KMS-11 (cell line): ENCODE data around the gene XIRP1.

Experiments used
- H2AFZ ChIP-seq: fragments of 200-600 bp; sonication (generic); 2 replicates; pipeline ENCODE4 v1.6.1; 2016; ENCODE audit warnings: antibody characterized with exemption, mixed run types, low read depth
- H3K27ac ChIP-seq: fragments of 200-600 bp; sonication (generic); 2 replicates; pipeline ENCODE4 v1.6.1; 2016; ENCODE audit warnings: mild to moderate bottlenecking, mixed run types
- H3K27me3 ChIP-seq: fragments of 200-600 bp; sonication (generic); 2 replicates; pipeline ENCODE4 v1.6.1; 2017; ENCODE audit warnings: mild to moderate bottlenecking, low read depth, mixed run types, moderate library complexity; ENCODE audit not compliant: insufficient read depth
- H3K36me3 ChIP-seq: fragments of 200-600 bp; sonication (generic); 2 replicates; pipeline ENCODE4 v1.6.1; 2017; ENCODE audit warnings: mild to moderate bottlenecking, mixed run types; ENCODE audit not compliant: insufficient read depth
- H3K4me1 ChIP-seq: fragments of 200-600 bp; sonication (generic); 2 replicates; pipeline ENCODE4 v1.6.1; 2016; ENCODE audit warnings: mild to moderate bottlenecking, low read depth, mixed run types; ENCODE audit not compliant: poor library complexity, severe bottlenecking
- H3K4me2 ChIP-seq: fragments of 200-600 bp; sonication (generic); 2 replicates; pipeline ENCODE4 v1.7.0; 2016; ENCODE audit warnings: mild to moderate bottlenecking, mixed run types
- H3K4me3 ChIP-seq: fragments of 200-600 bp; sonication (generic); IDR thresholded peaks from 2 replicates; pipeline ENCODE4 v1.6.1; 2017; ENCODE audit warnings: low read depth, low read length, mixed read lengths; ENCODE audit not compliant: insufficient read depth
- H3K79me2 ChIP-seq: fragments of 200-600 bp; sonication (generic); 2 replicates; pipeline ENCODE4 v1.6.1; 2016; ENCODE audit warnings: low read depth, mixed run types; ENCODE audit not compliant: insufficient read depth
- H3K9ac ChIP-seq: fragments of 200-600 bp; sonication (generic); 2 replicates; pipeline ENCODE4 v1.6.1; 2016; ENCODE audit warnings: mild to moderate bottlenecking, mixed run types
- H4K20me1 ChIP-seq: fragments of 200-600 bp; sonication (generic); 2 replicates; pipeline ENCODE4 v1.6.1; 2016; ENCODE audit warnings: mild to moderate bottlenecking, mixed run types; ENCODE audit not compliant: insufficient read depth
- CTCF ChIP-seq: fragments of 200-600 bp; sonication (generic); conservative IDR thresholded peaks from 2 replicates; pipeline ENCODE4 v1.6.1; 2017; ENCODE audit warnings: low read depth, mild to moderate bottlenecking, antibody characterized with exemption, low read length, moderate library complexity, mixed read lengths

XIRP1 gene

GRCh38 chr3:39133822-39134221 is 58.6 kb downstream of the XIRP1 start:
- Histone ChIP-seq H3K9ac (no peak overlapping the region), H3K4me3 (no peak overlapping the region), H3K36me3 (no peaks in the 10 kb centered on the region), H3K27ac (no peak overlapping the region), H3K79me2 (no peaks in the 10 kb centered on the region), H3K4me1 (no peaks in the 10 kb centered on the region), H4K20me1 (no peaks in the 10 kb centered on the region), H3K27me3 (no peaks in the 10 kb centered on the region), H2AFZ (no peak overlapping the region), H3K4me2 (no peak overlapping the region)
- TF ChIP-seq CTCF = no peak
